NCI-H1417 treated with DMSO at 0.1 percent for 48 hours (cell line): ENCODE measurements around the gene TNFRSF19.

ENCODE experiments used
- DNase-seq: peaks from one replicate; lab custom pipeline; 2025; lab: John Stamatoyannopoulos, UW

TNFRSF19 gene

DNA sequence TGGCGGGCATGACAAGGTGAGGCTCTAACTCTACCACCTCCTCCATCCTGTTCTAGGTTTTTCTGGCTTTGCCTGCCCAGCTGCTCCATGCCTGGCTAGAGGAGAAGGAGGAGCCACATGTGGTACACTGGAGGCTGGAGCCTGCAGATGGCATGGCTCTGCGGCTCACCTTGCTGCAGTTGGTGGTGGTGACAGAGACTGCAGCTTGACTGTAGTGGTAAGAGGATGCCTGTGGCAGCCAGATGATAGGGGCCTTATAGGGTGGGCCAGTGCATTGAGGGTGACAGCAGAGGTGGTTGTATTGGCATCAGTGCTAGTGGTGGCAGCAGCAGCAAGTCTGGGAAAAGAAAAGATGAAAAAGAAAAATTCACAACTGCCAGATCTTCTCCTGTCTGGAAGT lies 146.2 kb downstream of the TNFRSF19 start:
- no peak for DNase-seq

DNA sequence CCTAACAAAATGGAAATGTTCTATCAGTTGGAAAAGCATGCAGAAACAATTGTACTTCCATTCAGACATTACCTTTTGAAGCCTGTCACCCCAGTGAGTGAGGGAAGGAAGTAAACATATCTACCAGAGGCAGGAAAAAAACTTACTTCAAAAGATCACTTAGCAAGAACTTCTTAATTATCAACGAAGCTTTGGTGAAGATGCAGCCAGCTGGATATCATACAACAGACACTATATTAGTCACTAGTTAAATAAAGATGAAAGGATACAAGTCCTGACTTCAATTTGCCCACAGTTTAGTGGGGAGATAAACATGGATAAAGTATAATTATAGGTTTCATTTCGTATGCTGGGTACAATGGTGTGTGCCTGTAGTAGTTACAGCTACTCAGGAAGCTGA lies 148.8 kb downstream of the TNFRSF19 start:
- no peak for DNase-seq

DNA sequence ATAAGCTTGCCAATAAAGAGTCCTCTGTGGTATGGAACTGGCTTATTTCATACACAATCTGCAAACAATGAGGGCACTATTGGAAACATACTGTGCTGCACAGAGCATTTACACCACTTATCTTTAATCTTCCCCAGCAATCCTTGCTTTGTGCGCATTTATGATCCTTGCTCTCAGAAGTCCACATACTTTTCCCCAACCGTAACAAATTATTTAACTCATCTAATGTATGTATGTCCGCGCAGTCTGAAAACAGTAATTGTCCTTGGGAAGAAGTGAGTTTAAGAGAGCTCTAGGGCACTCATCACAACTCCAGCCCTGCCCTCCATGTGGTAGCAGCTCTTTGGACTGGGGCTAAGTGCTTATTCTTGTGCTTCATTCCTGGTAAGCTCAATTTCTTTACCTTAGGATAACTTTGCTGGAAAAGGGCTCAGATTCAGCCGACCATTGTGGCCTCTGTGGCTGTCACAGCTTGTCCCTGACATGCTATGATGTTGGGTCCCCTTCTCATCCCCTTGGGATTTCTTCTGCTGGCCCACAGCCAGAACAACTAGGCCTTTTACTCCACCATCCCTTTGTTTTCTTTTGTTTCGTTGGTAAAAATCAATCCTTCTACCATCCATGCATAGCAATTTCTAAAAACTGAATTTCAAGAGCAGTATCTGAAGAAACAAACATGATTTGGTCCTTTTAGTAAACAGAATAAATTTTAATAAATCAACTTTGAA lies 152.7 kb downstream of the TNFRSF19 start:
- DNase-seq = no peak

DNA sequence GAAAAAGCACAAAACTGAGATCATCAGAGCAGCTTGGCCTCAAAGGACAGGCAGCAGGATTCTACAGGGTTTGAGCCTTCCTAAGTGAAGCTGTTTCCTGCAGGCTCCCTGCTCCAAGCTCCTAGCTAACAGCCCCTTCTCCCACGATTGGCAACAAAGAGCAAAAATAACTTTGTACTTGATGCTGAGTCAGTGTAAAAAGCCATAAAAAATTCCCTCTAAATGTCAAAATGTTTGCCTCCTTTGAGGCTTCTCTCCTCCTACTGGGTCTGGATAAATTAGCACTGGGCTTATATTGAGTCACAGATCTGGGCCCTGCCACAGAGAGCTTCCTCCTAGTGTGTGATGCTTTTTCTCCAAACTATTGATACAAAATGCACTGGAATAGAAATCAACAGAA lies 153.3 kb downstream of the TNFRSF19 start:
- DNase-seq = no peak

DNA sequence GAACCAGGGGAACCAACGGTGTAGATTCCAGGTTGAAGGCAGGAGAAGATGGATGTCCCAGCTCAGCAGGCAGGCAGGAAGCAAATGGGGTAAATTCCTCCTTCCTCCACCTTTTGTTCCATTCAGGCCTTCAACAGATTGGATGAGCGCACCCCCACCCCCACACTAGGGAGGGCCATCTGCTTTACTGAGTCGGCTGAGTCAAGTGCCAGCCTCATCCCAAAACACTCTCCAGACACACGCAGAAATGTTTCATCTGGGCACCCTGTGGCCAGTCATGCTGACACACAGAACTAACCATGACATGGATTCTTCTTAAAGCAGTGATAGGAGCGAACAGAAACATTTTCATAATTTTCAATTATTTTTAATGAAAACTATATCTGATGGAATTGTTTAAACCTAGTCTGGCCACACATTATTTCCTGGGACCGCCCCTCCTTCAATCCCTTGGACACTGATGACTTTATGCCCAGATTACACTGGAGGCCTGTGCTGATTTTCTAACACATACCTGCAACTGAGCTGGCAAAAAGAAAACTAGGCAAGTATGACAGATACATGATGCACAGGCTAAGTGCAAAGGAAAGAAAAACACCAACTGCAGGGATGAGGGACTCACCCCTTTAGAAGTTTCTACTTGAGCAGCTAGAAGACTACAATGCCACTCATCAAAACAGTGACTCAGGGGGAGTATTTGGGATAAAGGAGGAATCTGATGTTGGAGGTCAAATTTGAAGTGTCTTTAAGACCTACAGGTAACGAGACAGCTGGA lies 154.2 kb downstream of the TNFRSF19 start:
- no peak for DNase-seq
